GM10266 (cell line): ENCODE data around the gene SOS2.

ENCODE experiments used
- DNase-seq: peaks from one replicate; pipeline ENCODE4 v3.0.0; 2012; ENCODE audit errors: extremely low spot score
- TF ChIP-seq, protein P1 (sequence below): IDR thresholded peaks from 2 replicates; pipeline ENCODE4 v1.5.1; 2012; ENCODE audit warnings: mild to moderate bottlenecking, low read depth; ENCODE audit not compliant: control insufficient read depth, insufficient read depth; ENCODE audit errors: missing control alignments

SOS2 gene

GRCh38 chr14:50116966-50117365 lies 114.4 kb downstream of the SOS2 start:
- no peak for DNase-seq
- TF ChIP-seq, protein P1, sequence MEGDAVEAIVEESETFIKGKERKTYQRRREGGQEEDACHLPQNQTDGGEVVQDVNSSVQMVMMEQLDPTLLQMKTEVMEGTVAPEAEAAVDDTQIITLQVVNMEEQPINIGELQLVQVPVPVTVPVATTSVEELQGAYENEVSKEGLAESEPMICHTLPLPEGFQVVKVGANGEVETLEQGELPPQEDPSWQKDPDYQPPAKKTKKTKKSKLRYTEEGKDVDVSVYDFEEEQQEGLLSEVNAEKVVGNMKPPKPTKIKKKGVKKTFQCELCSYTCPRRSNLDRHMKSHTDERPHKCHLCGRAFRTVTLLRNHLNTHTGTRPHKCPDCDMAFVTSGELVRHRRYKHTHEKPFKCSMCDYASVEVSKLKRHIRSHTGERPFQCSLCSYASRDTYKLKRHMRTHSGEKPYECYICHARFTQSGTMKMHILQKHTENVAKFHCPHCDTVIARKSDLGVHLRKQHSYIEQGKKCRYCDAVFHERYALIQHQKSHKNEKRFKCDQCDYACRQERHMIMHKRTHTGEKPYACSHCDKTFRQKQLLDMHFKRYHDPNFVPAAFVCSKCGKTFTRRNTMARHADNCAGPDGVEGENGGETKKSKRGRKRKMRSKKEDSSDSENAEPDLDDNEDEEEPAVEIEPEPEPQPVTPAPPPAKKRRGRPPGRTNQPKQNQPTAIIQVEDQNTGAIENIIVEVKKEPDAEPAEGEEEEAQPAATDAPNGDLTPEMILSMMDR: no peak

- DNase-seq: peak; percentile 89
- TF ChIP-seq, protein P1: no peak
Measured at GRCh38 chr14:50116181-50116956, 115.0 kb downstream of the SOS2 start, which contains the start of gene VCPKMT. VCPKMT (minus strand) TSS chr14:50116572; CDS start chr14:50116552, 20 bp downstream.

GRCh38 chr14:50113381-50114035 lies 117.9 kb downstream of the SOS2 start:
- TF ChIP-seq, protein P1: no peak
- DNase-seq: peak; percentile 41

DNA sequence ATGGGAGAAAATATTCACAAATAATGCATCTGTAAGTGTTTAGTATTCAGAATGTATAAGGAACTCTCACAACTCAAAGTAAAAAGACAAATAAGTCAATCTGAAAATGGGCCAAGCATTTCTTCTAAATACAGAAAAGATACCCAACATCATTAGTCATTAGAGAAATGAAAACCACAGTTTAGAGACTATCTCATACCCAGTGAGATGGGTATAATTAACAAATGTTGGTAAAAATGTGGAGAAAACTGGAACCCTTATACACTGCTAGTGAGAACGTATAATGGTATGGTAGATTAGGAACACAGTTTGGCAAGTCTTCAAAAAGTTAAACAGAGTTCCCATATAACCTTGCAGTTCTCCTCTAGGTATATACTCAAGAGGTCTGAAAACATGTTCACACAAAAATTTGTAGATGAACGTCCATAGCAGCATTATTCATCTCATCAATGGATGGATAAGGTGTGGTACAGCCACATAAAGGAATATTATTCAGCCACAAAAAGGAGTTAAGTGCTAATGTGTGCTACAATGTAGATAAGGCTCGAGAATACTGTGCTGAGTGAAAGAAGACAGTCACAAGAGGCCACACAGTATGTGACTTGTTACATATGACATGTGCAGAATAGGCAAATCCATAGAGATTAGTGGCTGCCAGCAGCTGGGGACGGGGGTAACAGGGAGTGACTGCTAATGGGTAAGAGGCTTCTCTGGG lies 120.9 kb downstream of the SOS2 start:
- DNase-seq: no peak
- TF ChIP-seq, protein P1: no peak

GRCh38 chr14:50109342-50109741 lies 122.0 kb downstream of the SOS2 start:
- TF ChIP-seq, protein P1: no peak
- DNase-seq: no peak

- no peak for DNase-seq
- TF ChIP-seq, protein P1: no peak
Measured at GRCh38 chr14:50107850-50108249, 123.5 kb downstream of the SOS2 start.
